ENCODE results near the gene PLXNA3.
A peak's percentile ranks its signal among the peaks of the same experiment; 100 is the strongest.

Gene PLXNA3

DNA sequence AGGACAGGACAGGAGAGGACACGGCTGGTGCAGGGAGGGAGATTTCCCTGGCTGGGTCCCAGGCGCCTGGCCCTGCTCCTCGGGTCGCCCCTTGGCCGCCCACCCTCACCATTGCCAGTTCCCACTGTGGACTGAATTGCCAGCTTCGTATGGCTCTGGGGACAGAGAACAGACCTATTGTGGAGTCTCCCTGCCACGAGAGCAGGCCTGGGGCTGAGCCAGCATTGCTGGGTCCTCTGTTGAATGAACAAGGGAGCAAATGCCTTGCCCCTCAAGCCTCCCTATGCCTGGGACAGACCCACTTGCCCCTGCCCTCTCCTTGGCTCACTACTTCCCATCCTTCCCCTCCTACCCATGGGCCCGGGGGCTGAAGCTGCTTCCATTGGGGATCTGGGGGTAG, 4.3 kb downstream of the PLXNA3 start:
- DNase-seq, result no peak

DNA sequence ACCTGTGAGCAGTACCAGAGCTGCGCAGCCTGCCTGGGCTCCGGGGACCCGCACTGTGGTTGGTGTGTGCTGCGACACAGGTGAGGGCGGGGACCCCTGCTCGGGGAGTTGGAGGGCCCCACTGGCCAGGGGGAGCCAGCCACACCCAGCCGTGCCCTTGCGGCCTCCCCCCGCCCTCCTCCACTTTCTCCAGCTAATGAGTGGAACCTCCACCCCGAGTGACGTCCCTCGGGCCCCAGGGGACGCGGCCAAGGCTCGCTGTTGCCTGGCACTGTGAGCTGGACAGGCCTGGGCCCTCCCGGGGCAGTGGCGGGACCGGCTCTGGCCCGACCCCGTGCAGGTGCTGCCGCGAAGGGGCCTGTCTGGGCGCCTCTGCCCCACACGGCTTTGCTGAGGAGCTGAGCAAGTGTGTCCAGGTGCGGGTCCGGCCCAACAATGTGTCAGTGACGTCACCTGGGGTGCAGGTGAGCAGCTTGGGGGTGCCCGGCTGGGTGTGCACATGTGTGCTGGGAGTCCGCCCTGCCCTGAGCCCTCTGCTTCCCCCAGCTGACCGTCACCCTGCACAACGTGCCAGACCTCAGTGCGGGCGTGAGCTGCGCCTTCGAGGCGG, 5.6 kb downstream of the PLXNA3 start:
- no peak for DNase-seq

DNA sequence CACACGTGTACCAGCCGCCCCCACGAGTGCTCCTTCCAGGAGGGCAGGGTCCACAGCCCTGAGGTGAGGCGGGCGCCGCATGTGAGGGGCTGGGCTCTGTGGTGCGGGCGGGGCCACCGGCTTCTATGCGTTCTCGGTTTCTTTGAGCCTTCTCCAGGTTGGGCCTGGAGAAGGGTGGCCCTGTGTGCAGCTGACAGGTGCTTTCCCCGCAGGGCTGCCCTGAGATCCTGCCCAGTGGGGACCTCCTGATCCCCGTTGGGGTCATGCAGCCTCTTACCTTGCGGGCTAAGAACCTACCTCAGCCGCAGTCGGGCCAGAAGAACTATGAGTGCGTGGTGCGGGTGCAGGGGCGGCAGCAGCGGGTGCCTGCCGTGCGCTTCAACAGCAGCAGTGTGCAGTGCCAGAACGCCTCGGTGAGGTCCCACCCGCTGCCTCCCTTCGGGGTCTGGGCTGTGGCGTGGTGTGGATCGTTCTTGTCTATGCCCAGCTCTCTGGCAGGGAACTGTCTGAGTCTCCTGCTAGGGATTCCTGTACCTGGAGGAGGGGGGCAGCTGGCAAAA, 6.8 kb downstream of the PLXNA3 start:
- no peak for DNase-seq

DNA sequence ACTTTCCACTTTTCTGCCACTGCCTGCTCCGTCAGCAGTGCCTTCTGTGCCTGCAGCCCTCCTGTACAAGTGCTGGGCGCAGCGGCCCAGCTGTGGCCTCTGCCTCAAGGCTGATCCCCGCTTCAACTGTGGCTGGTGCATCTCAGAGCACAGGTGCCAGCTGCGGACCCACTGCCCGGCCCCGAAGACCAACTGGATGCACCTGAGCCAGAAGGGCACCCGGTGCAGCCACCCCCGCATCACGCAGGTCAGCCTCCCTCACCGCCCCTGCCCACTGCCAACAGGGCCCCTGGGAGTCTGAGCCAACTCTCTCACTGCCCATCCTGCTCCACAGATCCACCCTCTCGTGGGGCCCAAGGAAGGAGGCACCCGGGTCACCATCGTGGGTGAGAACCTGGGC, 7.5 kb downstream of the PLXNA3 start:
- DNase-seq, result no peak

DNA sequence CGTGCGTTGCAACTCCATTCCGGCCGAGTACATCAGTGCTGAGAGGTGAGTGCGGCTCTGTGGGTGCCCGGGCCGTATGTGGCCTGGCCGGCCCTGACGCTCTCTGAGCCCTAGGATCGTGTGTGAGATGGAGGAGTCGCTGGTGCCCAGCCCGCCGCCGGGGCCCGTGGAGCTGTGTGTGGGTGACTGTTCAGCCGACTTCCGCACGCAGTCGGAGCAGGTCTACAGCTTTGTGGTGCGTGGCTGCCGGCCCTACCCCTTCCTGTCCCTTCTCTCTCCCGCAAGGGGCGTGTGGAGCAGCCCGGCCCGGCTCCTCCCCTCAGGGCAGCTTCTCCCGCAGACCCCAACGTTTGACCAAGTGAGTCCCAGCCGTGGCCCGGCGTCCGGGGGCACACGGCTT, 8.0 kb downstream of the PLXNA3 start:
- no peak for DNase-seq

DNA sequence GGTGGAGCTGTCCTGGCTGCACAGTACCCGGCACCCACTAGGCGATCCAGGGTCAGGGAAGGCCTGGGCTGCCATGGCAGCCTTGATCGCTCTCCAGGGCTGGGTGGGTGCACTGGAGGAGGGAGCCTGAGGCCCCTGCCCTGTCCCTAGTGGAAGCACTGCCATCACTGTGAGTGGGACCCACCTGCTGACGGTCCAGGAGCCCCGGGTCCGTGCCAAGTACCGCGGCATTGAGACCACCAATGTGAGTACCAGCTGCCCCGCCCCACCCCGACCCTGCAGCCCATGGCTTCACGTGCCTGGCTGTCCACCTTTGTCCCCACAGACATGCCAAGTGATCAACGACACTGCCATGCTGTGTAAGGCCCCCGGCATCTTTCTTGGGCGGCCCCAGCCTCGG, 8.8 kb downstream of the PLXNA3 start:
- DNase-seq, result no peak

DNA sequence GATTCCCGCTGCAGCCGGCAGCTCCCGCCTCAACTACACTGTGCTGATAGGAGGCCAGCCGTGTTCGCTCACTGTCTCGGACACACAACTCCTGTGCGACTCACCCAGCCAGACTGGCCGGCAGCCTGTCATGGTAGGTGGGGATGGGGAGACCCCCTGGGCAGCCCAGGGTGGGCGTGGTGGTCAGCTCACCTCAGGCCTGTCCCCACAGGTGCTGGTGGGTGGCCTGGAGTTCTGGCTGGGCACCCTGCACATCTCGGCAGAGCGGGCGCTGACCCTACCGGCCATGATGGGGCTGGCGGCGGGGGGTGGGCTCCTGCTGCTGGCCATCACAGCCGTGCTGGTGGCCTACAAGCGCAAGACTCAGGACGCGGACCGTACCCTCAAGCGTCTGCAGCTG, 9.5 kb downstream of the PLXNA3 start:
- no peak for DNase-seq

DNA sequence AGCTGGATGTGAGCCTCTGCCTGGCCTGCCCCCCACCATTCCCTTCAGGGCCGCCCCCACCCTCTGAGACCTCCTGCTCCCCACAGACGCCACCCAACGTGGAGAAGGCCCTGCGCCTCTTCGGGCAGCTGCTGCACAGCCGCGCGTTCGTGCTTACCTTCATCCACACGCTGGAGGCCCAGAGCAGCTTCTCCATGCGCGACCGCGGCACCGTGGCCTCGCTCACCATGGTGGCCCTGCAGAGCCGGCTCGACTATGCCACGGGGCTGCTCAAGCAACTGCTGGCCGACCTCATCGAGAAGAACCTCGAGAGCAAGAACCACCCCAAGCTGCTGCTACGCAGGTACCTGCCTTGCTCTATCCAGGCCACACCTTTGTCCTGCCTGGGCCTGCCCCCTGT, 10.1 kb downstream of the PLXNA3 start:
- DNase-seq, result no peak

DNA sequence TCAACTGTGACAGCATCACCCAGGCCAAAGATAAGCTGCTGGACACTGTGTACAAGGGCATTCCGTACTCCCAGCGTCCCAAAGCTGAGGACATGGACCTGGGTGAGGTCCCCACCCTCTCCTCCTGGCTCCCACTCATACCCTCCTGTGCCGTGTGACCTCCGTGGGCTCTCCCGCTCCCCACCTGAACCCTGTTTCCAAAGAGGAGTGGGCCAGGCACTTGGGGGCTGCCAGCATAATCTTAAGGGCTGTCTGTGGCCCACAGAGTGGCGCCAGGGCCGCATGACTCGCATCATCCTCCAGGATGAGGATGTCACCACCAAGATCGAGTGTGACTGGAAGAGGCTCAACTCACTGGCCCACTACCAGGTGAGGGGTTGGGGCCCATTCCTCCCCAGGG, 11.0 kb downstream of the PLXNA3 start:
- no peak for DNase-seq

DNA sequence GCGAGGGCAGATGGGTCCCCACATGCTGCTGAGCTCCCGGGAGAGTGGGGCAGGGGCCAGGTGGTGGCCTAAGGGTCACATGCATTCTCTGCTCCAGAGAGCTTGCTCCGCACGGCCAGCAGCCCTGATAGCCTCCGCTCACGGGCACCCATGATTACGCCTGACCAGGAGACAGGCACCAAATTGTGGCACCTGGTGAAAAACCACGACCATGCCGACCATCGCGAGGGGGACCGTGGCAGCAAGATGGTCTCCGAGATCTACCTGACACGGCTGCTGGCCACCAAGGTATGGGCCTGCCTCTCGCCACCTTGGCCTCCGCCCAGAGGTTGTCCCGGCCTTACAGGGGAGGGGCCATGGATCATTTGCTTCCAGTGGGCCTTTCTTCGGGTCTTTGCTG, 11.8 kb downstream of the PLXNA3 start:
- DNase-seq, result no peak

DNA sequence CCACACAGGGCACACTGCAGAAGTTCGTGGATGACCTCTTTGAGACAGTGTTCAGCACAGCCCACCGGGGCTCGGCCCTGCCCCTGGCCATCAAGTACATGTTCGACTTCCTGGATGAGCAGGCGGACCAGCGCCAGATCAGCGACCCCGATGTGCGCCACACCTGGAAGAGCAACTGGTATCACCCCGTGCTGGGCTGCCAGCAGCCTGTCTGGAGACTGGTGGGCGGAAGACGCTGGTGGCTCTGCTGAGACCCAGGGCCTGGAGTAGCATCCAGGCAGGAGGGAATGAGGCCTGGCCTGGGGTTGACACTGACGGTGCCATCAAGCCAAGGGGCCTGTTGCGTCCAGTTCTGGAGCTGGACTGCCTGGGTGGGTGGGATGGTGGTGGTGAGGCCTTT, 12.4 kb downstream of the PLXNA3 start:
- DNase-seq, result no peak

DNA sequence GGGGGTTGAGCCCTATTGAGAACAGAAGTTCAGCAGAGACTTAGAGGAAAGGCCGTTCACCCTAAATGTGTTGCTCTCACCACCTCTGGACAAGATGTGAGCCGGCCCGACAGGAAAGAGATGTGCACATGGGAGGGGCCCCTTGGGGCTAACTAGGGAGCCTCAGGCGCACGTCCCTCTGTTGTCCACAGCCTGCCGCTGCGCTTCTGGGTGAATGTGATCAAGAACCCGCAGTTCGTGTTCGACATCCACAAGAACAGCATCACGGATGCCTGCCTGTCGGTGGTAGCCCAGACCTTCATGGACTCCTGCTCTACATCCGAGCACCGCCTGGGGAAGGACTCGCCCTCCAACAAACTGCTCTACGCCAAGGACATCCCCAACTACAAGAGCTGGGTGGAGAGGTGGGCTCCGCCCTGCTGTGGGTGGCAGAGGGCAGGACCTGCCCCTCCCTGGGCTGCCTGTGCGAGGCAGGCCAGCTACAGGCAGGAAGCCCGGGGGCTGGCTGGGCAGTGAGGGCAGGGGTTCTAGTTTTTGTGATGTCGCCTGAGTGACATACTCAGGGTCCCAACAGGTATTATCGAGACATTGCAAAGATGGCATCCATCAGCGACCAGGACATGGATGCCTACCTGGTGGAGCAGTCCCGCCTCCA, 13.0 kb downstream of the PLXNA3 start:
- no peak for DNase-seq

DNA sequence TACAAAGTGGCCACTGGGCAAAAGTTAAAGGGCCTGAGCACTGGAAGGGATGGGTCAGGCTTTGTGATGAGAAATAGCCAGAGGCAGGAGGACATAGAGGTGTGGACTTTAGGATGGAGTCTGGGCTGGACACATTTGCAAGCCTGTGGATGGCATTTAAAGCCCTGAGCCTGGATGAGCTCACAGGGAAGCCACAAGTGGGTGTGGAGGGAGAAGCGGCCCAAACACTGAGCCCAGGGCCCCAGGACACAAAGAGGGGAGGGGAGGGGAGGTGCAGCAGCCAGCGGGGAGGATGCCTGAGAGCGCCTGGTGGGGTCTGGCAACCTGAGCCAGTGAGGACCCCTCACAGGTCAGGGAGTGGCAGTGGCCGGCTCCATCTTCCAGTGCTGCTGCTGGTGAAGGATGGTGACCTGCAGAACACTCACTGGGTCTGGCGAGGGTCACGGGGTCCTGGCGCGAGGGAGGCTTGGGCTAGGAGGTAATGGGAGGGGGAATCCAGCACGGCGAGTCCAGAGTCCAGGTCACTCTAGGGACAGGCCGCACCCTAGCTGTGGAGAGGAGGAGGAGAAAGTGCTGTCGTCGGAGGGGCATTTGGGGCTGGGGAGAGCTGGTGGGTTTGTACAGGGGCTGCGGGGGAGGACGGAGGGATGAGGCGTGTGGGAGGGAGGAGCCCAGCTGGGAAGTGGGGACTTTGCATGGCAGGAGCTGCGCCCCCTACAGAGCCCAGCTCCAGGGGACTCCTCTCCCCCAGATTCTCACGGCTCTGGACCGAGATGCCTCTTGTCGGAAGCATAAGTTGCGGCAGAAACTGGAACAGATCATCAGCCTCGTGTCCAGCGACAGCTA, 14.0 kb downstream of the PLXNA3 start:
- DNase-seq, result no peak

DNA sequence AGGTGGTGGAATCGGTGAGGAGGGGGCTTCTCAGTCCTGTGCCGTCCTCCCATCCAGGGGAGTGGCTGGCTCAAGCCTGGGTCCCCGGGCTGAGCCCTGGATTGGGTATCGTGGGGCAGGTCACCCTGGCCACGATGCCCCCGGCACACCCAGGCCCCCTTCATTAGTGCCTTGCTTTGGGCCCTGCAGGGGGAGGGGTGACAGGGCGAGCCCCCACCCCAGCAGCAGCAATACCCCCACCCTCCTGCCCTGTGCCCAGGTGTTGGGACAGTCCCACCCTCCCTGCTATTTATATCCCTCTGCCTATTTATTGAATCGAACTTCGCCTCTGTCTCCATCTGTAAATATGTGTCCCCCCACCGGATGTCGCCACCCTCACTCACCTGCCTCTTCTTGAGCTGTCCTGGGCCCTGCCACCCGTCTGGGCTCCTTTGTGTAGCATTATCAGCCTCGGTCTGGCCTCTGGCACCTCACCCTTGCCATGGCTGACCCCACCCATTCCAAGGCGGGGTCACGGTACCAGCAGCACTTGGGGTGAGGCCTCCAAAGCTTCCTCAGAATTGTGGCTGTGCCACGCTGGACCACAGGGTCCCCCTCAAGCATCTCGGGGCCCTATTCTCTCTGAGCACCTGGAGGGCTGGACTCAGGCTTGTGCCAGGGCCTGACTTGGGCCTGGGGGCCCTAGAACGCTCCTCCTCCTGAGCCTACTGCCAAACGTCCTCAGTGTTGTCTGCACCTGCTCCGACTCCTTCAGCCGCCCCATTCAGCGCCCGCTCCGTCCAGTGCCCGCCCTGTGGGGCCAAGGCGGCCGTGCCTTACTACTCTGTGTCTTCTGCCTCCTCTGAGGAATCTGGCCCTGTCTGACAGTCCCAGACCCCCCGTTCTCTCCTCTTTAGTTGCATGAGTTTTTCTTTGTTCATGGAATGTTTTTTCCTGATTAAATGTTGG, 14.9 kb downstream of the PLXNA3 start:
- DNase-seq, result no peak

DNA sequence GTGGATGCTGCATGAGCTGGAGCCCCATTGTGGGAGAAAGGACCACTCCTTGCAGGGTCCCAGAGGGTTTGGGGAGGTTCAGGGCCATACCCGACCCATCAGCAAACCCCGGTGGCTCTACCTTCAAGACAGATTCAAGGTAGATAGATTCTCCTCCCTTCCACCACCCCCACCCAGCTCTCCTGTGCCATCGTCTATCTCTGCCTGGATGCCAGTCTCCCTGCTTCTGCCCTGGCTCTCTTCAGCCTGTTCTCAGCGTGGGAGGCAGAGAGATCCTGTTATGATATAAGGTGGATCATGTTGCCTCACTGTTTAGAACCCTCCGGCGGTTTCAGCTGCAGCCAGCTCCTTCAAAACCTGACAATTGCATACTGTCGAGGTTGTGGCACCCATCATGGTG, 15.6 kb downstream of the PLXNA3 start:
- DNase-seq, result no peak

DNA sequence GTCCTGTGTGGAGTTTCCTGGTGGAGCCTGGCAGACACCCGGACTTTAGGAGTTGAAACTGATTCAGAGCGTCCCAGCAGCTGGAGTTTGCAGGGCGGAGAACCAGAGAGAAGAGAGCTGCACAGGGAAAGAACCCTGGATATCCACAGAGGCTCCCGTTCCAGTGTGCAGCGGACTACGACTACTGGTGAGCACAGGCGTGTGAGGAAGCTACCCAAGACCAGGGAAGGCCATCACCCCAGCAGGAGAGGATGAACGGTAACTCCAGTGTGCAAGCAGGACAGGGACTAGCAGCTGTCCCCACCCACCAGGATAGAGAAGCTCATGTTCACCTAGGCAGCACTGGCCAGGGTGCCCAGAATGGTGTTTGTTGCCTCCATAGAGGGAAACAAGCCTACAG, 18.7 kb downstream of the PLXNA3 start:
- no peak for DNase-seq

DNA sequence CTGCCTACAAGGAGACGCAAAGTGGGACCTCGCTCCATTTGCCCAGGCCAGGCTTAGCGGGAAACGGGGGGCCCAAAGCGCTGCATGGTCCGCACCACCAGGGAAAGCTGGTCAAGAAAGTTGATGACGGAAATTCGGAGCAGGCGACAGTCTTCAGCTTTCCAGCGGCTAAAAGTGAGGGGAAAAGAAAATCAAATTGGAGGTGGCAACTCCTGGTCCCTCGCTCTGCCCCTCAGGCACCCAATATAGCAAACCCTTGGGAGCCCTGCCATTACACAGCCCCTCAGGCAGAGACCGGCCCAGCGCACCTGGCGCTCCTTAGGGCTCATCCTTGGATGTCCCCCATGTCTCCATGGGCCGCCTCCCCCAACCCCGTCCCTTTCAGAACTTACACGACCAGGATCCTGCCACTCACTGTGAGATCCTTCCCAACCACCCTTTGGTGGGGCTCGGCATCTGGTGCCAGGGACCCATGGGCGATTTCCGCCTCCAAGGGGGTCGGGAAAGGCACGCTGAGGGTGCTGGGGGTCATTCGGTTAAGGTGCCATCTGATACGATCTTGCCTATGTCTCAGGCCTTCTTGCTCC, 19.9 kb downstream of the PLXNA3 start:
- DNase-seq, result no peak

DNA sequence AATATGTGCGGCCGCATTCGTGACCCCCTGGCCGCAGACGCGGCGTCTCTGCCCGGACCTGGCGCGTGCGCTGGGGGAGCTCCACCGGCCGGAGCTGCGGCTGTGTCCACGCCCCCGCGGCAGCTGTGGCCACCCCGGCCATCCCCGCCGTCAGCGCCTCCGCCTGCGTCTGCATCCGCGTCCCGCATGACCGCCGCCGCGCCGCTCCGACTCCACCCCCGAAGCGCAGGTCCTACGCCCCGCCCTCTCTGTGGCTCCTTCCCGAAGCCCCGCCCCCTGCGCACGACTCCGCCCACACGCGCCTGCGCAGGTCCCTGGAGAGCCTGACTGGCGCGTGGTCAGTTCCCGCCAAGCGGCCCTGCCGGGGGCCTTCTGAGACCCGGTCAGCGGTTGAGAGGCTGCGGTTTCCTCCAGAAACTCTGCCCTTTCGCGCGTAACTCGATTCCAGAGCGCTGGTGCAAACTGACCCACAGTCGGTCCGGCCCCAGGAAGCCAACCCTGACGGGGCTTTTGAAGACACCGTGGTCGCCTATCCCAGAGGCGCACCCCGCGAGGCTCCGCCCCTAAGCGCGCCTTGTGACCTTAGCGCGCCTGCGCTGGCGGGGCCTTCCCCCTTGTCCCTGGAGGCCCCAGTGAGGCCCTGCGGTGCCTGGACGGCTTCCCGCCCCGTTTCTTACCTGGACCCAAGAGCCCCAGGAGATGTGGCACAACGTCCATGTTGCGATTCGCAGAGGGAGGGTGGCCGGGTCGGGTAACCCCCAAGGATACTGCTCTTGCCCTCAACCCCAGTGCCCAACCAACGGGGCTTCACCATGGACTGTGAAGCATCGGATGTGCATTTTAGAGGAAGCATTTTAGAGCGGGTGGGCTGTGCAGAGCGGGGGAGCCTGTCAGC, 20.9 kb downstream of the PLXNA3 start, which contains the start of gene LAGE3:
Gene LAGE3 (minus strand): TSS at position 554 of the 895 bp plus-strand sequence. CDS start 366 bp downstream, at position 188.
- peak; percentile 76 for DNase-seq

DNA sequence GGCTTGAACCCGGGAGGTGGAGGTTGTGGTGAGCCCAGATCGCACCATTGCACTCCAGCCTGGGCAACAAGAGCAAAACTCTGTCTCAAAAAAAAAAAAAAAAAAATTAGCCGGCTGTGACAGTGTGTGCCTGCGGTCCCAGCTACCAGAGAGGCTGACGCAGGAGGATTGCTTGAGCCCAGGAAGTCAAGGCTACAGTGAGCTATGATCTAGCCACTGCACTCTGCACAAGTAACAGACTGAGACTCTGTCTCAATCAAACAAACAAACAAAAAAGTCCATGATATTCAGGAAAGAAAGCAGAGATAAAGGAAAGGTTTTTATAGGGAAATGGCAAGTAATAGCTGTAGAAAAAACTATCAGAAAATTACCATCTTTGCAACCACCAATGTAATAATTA, 23.1 kb downstream of the PLXNA3 start:
- no peak for DNase-seq

DNA sequence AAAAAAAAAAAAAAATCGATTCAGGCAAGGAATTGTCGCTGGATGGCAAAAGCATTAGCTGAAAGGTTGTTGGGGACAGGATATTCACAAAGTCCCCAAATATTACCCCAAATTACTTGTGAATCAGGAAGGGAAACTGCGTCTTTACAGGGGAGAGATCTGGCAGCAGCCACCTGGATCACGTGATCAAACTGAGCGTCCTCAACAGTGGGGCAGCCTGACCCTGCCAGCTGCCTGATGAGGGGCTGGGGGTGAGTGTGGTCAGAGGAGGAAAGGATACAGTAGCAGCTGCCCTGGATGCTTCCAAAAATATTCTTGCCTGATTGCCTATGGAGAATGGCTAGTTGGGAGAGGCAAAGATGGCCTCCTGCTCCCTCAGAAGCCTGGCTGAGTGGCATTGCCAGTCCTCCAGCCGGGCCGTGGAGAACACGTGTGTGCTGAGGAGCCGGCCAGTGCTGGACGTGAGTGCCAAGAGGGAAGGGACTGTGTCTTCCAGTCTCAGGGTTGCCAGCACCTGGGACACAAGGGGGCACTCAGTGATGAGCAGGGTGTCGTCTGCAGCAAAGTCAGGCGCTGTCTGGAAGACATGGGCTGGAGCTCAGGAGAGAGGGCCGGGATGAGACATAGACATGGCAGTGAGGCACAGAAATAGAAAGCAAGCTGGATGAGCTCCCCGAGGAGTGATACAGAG, 24.0 kb downstream of the PLXNA3 start:
- DNase-seq, result no peak

DNA sequence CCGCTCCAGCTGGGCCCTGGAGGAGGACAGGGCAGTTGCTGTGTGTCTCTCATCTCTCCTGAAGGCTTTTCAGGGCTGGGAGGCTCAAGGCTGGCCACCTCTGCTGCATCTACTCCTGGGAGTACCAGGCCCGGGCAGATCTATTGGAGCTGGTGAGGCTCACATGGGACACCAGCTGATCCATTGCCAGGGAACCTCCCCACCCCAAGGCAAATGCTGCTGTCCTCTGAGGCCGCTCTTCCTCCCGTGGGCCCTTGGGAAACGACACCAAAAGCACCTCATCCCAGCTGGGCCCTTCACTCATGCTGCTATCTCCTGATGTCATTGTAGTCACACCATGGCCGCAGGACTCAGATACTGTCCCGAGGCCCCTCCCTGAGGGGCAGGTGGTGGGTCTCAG, 24.7 kb downstream of the PLXNA3 start:
- DNase-seq, result no peak

All from NCI-H1436 treated with DMSO at 0.1 percent for 48 hours (cell line).